Activated CD4-positive, alpha-beta T cell treated with anti-CD3 and anti-CD28 coated beads, Interleukin-2, Interleukin-4, amounts not matched to agents 100 ng/mL and 50 ng/mL, durations not matched to agents 16 hours and 8 hours (primary cell): ENCODE measurements around the gene ANKFN1.

Experiments used
- DNase-seq: peaks from one replicate; pipeline ENCODE4 v3.0.0-alpha.2; 2020; ENCODE audit warnings: low spot score

Gene ANKFN1, protein sequence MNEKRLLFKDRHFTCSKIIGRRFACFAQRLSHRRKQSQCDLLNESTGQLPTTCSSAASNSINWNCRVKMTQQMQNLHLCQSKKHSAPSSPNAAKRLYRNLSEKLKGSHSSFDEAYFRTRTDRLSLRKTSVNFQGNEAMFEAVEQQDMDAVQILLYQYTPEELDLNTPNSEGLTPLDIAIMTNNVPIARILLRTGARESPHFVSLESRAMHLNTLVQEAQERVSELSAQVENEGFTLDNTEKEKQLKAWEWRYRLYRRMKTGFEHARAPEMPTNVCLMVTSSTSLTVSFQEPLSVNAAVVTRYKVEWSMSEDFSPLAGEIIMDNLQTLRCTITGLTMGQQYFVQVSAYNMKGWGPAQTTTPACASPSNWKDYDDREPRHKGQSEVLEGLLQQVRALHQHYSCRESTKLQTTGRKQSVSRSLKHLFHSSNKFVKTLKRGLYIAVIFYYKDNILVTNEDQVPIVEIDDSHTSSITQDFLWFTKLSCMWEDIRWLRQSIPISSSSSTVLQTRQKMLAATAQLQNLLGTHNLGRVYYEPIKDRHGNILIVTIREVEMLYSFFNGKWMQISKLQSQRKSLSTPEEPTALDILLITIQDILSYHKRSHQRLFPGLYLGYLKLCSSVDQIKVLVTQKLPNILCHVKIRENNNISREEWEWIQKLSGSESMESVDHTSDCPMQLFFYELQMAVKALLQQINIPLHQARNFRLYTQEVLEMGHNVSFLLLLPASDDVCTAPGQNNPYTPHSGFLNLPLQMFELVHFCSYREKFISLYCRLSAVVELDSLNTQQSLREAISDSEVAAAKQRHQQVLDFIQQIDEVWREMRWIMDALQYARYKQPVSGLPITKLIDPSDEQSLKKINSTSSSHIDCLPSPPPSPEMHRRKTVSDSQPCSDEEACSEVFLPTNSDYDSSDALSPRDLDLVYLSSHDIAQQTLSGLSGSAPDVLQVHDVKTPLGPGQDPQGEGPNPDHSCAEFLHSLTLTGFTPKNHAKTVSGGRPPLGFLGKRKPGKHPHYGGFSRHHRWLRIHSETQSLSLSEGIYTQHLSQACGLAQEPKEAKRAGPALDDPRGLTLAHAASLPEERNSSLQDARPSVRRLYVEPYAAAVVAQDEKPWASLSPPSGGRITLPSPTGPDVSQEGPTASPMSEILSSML

DNA sequence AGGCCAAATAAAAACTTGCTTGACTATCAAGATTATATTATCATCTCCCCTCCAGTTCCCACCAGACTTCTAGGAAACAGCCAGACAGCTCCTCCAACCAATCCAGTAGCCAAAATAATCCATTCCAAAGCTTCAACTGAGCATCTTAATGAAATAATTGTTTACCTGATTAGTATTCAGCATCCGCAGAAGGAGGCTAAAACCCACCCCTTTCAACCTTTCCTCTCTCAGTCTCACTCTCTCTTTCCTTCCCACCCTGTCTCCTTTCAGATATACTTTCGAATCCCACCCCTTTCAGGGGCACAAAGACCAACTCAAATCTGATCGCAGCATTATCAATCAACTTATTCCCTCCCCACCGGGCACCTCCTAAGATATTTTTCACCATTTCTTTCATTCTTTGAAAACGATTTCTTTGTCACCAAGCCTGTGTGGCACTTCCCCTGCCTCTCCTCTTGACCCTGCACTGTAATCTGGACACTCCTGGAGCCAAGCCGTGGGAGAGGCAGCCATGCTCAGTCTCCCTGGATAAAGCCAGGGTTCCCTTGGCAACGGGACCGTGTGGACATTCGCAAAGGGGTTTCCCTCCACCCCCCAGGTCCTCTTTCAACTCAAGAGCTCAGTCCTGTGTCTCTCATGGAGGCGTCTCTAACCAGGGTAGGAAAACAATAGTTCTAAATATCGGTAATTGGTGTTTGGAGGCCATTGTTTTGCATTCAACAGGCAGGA is at the start of gene ANKFN1:
TSS of gene ANKFN1 (plus strand) at position 602 of the 729 bp plus-strand sequence. CDS start 59,193 bp downstream, outside the sequence.
- DNase-seq = no peak

DNA sequence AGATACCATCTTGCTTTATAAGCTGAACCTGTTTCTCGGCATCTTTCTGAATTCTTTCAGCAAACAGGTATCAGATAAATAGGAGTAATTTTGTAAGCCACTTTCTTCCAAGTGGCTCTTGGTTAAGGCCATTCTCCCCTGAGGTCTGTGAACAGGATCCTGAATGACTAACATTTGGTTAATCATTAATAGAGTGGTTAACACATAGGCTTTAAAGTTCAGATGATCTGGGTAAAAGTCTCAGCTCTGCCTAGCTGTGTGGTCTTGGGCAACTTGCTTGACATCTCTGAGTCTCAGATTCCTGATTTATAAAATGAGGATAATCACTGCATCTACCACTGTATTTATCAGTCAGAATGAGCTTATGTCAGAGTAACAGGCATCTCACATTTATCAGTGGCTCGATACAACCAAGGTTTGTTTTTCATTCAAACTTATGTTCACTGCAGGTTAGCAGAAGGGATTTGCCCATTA is 44.4 kb upstream of the ANKFN1 start:
- DNase-seq = no peak

DNA sequence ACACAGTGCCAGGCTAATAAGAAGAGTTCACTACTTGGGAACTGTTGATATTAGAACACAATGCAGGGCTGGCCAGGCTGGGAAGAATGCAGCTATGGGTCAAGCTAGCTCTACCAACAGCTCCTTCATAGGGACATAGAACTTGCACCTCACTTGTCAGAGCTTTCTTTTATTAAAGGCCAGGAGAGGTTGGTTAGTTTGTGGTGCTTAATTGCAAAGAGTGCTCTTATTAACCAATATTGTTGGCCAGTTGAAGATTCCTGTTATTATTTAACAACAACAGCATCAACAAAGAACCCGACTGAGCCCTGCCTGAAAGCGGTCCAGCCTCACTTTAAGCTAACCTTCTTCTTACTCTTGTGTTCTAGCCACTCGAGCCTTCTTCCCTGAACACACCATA is 43.4 kb upstream of the ANKFN1 start:
- DNase-seq = no peak

DNA sequence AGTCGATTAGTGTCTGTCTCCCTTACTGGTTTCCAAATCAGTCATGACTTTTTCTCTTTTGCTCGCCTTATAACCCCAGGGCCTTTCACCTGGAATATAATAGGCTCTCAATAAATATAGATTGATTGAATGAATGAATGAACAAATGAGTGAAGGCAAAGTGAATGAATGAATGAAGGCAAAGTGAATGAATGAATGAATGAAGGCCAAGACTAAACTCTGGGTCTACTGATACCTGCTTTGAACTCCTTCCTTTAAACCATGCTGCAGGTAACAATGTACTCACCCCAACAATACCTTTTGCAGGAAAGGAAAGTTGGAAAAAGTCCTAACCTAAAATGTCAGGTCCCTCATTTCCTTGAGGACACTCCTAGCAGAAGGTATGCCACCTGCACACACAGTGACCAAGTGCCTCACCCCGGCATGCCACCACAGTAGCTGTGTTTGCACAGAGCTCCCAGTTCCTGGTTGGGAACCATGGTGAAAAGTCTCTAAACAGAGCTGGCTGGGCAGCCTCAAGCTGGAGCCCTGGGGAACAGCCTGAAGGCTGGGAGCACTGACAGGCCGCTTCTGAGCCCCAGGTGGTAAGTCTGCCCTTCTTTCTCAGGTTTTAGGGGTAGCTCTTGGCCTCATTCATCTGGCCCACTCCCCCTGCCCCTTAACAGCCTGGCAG is 42.7 kb upstream of the ANKFN1 start:
- no peak for DNase-seq

DNA sequence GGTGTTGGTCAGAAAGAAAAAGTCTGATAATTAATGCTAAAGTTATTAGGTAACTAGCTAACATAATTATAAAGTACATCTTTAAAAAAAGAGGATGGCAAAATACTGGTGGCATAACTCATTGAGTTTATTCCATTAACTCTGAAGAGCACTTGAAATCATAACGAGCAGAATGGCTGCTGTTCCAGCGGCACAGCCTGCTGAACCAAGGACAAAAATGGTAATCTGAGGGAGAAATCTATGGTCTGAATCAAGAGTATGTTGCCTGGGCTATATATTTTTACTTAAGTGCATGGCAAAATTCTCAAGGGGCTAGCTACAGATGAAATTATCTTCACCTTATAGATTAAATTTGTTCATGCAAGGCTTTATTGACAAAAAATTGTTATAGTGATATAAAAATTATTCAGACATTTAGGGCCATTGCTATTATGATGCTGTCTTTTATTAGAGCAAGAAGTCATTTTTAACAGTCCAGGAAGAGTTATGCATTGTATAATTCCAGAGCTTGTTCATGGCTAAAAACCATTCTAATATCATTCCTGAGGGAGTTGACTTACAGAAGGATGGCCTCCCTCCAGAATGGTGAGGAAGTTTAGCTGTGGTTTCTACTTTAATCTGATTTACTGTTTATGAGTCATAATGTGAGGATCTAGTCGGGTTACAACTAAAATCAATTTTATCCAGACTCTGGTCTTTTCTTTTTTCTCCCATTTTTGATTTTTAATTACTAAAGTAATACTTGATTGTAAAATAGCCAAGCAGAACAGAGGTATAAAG is 41.4 kb upstream of the ANKFN1 start:
- no peak for DNase-seq

DNA sequence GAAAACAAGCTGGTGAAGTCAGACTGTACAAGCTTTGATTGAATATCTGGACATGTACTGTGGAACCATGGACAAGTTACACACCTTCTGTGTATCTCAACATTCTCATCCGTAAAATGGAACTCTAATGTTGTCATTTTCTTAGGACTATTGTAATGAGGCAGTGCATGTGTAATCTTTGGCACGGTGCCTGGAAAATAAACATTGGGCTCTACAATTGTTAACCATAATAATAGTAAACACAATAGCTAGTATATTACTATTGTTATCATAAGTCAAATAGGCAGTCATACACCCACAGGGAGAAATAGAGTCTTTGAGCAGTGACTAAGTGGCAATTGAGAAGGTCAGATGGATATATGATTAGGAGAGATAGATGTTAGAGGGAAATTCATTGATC is 39.8 kb upstream of the ANKFN1 start:
- no peak for DNase-seq

DNA sequence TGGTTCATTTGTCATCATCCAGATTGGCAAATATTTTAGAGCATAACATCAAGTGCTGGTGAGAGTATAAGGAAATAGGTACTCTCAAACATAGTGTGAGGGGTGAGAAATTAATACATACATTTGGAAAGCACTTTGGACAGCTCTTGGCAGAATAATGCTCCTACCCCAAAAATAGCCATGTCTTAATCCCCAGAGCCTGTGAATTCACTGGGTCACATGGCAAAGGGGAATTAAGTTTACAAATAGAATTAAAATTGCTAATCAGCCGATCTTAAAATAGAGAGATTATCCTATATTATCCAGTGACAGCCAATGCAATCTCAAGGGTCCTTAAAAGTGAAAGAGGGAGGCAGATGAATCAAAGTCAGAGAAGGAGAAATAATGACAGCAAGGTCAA is 38.8 kb upstream of the ANKFN1 start:
- DNase-seq = no peak

DNA sequence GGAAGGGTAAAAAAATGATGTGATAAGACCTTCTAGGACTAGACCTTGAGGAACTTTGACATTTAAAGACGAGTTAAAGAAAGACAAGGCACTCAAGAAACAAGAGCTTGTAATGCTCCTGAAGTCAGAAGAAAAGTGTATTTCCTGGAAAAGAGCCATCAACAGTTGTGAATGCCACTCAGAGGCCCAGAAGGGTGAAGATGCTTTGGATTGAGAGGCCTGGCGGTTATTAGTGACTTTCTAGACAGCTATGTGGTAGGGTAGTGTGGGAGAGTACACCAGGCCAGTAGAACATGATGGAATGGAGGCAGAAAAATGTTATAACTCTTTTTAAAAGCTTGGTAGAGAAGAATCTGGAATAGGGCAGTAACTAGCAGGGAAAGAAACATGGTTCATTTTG is 34.1 kb upstream of the ANKFN1 start:
- DNase-seq = no peak

DNA sequence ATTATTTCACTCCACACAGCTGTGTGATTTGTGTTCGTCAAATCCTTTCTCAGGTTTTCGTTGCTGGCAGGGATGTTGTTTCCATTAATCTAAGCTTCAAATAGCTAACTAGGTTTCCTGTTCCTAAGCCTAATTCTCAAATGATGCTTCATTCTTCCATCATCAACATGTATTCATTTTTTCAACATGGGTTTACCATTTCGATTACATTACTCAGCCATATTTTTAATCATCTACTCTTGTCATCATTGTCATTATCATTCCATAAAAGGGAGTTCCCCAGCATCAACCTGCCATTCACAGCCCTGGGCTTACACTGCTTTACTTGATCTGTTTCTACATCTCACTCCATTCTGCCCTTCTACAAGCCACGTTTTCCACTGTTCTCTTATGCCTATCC is 33.3 kb upstream of the ANKFN1 start:
- no peak for DNase-seq

DNA sequence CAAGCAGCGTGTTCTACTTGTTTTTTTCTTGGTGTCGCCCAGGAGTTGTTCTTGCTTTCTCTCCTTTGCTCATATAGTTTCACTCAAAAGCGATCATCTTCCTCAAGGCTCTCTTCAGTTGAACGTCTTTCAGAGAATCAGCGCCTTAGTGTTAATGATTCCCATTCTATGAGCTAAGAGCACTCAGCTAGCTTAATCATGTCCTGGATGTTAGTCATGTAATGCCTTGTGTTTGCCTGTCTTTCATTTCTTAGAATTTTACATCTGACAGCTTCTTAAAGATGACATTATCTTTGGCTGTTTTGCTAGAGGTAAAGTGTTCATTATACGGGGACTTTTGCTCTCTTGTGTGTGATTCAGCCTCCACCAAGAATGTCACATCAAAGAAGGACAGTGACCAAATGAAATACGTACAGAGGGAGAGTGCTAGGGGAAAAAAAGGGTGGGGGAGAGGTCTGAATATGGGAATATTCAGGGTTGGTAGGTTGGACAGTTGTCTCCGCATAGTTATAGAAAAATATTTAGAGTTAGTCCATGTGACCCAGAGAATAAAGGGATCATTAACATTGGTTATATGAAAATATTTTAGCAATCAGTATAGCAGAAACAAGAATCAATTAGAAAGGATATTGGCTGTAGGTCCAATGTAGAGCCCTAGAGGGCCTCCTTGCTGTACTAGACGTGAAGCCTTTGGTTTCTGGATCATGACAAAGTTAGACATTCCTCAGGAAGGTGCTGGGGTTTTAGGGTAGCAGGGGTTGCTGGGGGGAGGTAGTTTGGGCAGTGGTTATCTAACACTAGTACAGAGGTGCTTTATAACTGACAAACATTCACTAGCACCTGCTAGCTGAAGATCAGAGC is 31.9 kb upstream of the ANKFN1 start:
- no peak for DNase-seq

DNA sequence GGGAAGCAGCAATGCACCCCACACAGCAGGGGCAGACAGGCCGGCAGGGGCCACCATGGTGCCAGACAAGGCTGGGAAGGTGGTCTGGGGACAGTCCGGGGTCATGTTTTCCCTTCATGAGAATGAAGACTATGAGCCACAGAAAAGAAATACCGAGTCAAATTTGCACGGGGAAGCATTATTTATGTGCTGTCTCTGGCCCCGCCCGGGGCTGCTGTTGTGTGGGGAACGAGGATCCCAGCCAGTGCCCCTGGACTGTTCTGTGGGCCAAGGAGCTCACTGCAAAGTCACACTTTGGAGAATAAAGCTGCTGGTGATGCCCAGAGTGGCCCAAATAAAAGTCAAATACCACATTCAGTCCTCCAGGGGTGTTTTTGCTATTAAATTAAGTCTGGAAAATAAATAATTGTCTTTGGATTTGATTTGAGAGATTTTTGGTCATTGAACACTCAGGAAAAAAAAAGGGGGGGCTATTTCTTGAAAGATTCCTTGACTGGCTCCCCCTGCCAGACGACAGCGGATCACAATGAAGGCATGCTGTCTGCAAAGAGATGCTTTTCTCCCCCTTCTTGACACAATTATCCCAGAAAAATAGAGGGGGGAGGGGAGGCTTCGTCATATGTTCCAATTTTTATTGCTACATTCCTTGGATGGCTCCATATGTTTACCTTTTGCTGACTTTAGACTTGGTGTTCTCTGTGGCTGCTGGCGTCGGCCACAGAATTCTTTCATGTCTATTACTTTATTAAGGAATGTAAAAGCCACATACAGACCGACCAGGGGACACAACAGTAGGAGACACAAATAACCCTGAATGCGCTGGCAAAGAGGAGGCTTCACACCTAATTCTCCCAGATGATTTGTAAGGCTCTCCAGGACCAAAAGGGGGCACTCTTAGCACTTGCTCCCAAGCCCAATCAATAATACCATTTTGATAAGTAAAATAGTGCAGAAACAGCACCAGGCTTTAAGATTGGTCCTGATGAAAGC is 27.1 kb upstream of the ANKFN1 start:
- peak; percentile 1 for DNase-seq

DNA sequence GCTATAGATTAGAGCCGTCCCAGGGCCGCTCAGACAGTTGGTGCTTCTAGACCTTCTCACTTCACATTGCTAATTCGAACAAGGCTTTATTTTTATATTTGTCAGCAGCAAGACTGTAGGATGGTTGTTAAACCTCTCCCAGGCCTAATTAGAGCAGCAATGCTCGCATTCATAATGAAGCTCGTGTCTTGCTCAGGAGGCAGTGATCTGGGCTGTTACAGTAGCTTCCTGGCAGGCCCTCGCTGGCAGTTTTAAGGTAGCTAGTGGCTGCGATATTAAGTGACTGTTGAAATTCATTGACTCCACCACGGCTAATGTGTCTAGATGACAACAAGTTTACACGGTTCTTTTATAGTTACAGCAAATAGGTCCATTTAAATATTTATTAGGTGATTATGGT is 23.2 kb upstream of the ANKFN1 start:
- no peak for DNase-seq

DNA sequence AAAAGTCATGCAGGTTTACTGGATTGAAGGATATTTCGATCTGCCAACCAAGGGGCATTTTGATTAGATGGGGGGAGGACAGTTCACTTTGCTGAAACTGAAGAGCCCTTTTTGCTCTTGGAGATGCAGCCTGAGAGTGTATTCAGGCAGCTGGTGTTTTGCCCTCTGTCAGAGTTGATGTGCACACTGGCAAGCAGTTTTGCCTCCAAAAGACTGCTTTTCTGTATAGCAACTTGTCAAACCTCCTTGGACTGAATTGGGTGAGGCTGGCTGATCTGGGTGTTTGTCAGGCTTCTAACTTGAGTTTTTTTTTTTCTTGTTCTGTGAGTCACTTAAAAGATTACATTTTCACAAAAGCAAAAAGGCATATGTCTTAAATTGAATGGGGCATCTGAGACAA is 22.6 kb upstream of the ANKFN1 start:
- no peak for DNase-seq

DNA sequence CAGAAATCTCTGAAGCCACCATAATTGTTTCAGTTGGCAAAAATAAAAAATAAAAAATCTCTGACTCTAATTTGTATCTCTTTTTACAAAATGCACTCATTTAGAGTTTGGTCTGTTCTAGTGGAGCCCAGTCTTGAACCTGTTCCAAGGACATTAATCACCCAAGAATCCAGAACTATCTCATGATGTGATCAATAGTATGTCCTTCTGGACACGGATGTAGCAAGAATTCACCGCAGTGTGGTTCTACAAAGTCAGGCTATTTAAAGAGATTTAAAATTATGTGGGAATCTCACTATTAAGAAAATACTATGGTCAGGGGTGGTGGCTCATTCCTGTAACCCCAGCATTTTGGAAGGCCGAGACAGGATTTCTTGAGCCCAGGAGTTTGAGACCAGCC is 21.8 kb upstream of the ANKFN1 start:
- no peak for DNase-seq

DNA sequence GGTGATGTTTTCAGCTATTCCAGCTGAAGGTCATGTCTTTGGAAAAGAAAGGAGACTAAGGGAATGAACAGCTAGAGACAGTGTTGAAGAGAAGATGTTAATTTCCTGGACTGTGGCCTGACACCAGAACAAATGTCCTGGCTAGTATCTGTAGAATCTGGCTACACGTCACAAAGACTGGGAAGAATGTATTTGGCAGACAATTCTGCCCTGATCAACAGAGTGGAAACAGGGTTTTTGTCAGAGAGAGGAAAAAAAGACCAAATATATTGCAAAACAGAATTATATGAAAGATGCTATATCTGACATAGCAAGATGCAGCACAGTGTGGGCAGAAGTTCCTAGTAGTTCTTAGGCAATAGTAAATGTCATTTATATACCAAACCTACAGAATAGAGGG is 17.0 kb upstream of the ANKFN1 start:
- DNase-seq = no peak

DNA sequence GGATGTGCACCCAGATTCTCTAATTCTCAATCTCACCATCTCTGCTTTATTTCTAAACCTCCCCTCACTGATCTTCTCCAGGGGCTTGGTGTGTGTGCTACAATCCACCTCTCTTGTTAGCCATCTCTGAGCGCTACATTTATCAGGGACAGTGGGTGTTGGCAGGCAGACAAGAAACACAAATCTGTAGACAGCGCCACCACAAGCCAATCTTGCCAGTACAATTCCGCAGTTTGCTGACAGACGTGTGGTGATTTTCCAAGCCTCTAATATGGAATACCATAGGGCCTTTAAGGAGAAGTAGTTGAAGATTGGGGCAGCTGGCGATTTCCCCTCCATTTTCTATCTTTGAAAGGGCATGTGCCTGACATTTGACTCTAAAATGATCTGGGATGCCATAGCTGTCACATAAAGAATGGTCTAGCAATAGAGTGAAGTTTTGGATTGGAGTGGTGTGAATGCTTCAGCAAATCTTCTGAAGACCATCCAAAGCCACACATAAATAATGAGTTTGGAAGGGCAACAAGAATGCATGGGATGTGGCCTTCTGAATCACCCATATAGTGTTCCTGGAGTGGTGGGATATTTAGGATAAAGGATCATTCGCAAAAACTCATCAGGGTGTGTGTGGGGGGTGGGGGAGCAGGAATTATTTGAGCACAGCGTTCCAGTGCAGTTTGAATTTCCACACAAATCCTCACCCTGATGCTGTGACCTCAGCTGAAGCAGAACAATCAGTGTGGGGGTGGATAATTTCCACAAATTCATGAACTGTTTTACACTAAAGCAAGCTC is 12.0 kb upstream of the ANKFN1 start:
- no peak for DNase-seq

DNA sequence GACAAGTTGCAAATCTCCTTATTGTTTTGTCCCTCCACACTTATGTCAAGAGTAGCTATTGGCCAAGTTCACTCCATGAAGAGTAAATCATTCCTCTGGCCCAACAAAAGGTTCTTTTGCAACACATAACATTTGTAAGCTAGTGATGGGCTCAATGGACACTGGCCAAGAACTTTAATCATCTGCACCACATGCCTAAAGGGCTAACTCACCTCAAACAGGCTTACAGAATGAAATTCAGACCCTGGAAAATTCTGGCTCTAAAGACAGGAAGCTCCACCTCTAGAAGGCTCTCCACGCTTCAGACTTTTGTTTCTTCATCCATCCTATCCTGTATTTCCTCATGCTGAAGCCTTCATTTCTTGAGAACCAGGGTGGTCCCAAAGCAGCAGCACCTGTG is 10.9 kb upstream of the ANKFN1 start:
- no peak for DNase-seq
